Fibroblast of skin of right biceps (primary cell): ENCODE measurements around the gene DLGAP4.

Experiments
- DNase-seq: peaks from one replicate; pipeline ENCODE4 v3.0.0-alpha.2; 2013

DLGAP4 gene

DNA sequence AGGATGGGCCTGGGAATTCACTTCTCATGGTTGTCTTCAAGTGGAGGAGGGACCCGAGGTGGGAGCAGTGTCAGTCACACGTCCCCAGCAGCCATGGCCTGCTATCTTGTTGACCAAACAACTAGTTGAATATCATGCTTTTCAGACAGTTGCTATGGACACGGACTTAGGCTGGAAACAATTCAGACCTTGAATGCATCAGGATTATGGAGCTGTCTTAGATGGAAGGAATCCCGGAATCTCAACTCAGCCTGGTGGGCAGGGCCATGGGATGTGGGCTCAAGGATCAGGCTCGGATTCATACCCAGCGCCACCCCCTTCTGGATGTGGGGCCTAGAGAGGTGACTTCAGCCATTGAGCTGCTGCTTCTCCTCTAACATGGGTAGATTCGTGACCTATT, 112.6 kb downstream of the DLGAP4 start:
- no peak for DNase-seq

DNA sequence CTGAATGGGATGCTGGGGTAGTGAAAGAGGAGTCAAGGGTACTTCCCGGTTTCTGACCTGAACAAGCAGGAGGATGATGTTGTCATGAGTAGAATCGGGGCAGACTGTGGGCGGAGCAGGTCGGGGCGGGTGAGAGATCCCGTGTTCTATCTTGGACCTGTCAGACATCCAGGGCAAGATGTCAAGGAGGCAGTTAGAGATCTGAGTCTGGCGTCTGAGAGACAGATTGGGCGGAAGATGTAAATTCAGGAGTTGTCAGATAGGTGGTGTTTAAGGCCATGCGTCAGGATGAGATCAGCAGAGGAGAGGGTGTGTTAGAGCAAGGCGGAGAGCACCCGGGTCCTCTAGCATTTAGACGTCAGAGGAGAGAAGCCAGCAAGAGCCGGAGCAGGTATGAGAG, 115.5 kb downstream of the DLGAP4 start:
- no peak for DNase-seq

DNA sequence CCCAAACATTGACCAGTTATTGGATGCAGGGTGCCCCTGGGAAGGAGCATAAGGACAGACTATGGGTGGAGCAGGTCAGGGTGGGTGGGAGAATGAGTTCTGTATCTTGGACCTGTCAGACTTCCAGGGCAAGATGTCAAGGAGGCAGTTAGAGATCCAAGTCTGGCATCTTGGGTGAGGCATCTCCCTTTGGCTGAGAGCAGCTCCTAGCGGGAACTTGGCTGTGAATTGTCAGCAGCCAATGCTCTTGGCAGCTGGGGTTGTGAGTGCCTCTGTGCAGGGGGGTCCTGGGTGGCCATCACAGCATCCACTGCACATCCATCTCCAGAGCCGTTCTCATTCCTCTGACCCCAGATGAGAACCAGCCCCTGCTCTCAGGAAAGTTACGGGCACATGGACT, 118.2 kb downstream of the DLGAP4 start:
- no peak for DNase-seq

DNA sequence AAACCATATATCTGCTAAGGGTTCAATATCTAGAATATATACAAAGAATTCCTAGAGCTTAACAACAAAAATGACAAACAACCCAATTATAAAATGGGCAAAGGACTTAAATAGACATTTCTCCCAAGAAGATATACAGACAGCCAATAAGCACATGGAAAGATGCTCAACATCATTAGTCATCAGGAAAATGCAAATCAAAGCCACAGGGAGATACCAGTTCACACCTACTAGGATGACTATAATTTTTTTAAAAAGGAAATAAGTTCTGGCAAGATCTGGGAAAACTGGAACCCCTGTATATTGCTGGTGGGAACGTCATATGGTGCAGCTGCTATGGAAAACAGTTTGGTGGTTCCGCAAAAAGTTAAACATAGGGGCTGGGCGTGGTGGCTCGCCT, 119.0 kb downstream of the DLGAP4 start:
- no peak for DNase-seq

DNA sequence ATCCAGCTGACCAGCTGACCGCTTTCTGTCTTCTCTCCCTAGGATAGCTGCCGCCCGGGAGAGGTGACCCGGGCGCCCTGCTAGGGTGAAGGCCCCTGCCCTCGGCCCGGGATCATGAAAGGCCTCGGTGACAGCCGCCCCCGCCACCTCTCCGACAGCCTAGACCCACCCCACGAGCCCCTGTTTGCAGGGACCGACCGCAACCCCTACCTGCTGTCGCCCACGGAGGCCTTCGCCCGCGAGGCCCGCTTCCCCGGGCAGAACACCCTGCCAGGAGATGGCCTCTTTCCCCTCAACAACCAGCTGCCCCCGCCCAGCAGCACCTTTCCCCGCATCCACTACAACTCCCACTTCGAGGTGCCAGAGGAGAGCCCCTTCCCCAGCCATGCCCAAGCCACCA, 125.5 kb downstream of the DLGAP4 start:
- DNase-seq, result no peak

DNA sequence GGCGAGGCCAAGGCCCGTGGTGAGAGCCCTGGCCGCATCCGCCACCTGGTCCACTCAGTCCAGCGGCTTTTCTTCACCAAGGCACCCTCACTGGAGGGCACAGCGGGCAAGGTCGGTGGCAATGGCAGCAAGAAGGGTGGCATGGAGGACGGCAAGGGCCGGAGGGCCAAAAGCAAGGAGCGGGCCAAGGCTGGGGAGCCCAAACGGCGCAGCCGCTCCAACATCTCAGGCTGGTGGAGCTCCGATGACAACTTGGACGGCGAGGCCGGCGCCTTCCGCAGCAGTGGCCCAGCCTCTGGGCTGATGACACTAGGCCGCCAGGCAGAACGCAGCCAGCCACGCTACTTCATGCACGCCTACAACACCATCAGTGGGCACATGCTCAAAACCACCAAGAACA, 126.0 kb downstream of the DLGAP4 start:
- no peak for DNase-seq

DNA sequence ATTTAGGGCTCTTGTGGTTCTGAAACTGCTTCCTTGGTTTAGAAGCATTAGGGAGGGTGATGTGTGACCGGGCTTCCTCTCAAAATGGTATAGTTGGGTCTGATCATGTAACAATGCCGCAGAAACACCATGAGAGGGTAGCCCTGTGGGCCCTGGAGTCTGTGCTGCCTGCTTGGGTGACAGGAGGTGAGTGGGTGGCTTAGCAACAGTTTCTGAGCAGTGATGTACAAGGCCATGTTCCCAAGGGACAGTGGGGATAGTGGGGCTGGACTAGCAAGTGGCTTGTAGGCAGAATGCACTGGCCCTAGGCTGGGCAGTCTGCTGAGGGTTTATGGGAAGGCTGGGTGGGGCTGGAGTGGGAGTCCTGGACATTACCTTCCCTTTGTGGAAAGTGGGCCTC, 128.2 kb downstream of the DLGAP4 start:
- no peak for DNase-seq

DNA sequence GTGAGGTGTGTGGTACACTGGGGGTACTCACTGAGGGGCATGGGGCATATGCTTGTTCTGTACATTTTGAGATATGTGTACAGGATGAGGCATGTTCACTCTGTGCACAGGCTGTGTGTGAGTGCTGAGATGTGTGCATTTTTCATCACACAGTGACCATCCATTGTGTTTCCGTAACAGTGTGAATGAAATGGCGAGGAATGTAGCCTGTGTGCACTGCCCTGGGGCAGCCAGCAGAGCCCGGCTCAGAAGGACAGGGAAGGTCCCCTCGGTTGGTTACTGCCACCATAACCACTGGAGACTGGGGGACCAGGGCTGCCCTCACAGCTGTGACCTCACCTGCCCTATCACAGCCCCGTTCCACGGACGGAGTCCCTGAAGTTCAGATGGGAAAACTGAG, 129.0 kb downstream of the DLGAP4 start:
- DNase-seq, result no peak

DNA sequence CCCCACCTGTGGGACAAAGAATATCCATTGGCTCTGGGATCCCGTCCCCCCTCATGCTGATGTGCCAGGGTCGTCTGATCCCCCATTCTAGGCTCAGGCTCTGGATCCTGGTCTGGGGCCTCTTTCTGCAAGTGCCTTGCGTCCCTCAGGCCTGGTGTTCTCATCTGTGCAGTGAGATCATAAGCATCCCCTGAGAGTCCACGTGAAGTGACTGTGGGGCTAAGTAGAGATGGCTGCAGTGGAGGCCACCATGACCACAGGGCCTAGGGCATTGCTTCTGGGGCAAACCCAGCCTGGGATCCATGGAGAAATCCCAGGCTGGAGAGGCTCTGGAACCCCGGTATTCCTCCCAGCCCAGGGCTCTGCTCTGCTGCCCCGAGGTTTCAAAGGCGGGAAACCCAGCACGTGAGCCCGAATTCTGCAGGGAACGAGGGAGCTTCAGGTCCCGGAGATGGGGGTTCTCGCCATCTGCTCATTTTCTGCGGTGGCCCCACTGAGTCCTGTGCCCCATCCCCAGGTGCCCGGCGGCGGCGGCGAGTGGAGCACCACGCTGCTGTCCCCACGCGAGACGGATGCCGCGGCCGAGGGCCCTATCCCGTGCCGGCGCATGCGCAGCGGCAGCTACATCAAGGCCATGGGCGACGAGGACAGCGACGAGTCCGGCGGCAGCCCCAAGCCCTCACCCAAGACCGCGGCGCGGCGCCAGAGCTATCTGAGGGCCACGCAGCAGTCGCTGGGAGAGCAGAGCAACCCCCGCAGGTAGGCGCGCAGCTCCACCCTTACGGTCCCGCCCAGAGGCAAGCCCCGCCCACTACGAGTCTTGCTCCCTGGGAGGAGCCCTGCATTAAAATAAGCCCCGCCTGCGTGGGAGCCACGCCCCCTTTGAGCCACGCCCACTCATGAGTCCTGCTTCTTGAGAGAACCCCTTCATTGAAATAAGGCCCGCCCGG, 129.7 kb downstream of the DLGAP4 start:
- peak; percentile 63 for DNase-seq

DNA sequence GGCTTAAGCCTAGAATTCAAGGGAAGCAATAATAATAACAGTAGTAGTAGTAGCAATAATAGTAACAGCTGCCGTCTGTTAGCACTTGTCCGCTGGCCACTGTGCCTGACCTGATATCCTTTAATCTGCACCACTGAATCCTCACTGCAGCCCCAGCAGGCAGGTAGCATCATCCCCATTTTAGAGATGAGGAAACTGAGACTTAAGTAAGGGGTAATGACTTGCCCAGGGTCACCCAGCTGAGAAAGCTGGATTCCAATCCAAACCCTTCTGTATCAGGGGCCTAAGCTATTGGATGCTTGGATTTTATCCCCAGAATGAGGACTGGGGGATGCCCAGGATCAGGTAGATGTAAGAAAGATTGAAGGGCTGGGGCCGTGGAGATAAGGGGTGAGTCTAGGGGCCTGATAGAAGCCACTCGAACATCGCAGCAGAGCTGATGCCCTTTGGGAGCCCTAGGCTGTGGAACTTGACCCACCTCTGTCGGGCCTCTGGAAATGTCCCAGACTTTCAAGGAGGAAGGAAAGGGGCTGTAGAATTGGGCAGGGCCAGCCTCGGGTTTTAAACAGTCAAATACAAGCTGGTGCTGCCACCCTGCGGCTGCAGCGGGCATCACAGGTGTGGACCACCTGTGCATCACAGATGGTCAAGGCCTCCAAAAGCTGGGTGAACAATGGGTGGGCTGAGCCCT, 133.0 kb downstream of the DLGAP4 start:
- peak; percentile 41 for DNase-seq

DNA sequence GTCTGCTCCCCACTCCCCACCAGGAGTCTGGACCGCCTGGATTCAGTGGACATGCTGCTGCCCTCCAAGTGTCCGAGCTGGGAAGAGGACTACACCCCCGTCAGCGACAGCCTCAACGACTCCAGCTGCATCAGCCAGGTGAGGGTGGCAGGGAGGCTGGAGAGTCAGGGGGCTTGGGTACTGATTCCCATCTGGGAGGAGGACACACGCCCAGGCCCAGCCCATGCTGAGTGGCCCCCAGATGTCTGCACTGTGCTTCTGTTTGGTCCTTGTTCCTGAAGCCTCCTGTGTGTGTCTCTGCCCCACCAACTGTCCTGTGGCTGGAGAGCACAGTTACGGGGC, 133.6 kb downstream of the DLGAP4 start:
- DNase-seq, result no peak

DNA sequence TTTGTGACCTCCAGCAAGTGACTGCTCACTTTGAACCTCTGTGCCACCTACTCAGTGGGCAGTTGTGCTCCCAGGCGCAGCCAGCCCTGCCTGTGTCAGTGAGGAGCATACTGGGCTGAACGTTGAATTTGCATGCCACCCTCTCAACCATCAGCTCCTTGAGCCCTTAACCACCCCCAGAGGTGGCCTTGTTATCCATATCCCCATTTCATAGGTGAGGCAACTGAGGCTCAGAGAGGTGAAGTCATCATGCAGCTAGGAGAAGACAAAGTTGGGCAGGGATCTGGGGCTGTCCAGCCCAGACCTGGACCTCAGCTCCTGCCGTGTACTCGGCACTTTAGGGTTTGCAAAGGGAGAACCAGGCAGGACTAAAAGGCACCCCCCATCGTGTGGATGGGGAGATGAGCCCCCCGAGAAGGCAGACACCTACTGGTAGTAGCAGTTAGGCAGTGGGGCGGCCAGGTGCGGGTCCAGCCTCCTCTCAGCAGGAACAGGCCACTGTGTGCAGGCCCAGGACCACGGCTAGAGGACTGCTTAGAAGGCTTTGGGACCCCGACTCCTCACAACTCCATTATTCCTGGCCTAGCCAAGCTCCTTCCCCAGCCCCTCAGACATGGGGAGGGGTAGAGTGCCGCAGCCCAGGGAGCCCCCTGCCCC, 134.4 kb downstream of the DLGAP4 start:
- no peak for DNase-seq

DNA sequence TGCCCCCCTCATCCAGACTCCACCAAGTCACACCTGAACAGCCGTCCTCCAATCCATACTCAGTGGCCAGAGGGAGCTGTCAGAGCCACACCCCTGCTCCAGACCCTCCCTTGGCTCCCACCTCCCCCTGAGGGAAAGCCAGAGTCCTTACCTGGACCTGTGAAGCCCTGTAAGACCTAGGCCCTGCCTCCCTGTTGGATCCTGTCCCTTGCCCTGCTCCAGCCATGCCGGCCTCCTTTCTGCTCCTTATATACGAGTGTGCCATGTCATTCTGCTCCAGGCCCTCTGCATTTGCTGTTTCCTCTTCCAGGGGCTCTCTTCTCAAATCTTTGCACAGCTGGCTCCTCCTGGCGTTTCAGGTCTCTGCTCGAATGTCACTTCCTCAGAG, 134.9 kb downstream of the DLGAP4 start:
- DNase-seq, result no peak

DNA sequence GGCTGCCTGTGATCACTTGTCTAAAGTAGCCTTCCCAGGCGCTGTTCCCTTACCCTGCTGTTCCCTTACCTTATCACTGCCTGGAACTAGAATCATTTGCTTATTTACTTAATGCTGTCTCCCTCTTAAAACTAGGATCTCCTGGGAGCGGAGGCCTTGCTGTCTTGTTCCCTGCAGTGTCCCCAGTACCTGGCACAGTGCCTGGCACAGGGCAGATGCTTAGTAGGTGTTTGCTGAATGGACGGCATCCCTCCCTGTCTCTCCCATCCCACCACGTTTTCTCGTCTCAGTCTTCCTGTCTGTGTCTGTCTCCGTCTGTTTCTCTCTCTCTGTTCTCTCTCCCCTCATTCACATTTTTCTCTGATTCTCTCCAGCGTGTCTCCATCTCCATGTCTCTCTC, 135.3 kb downstream of the DLGAP4 start:
- no peak for DNase-seq

DNA sequence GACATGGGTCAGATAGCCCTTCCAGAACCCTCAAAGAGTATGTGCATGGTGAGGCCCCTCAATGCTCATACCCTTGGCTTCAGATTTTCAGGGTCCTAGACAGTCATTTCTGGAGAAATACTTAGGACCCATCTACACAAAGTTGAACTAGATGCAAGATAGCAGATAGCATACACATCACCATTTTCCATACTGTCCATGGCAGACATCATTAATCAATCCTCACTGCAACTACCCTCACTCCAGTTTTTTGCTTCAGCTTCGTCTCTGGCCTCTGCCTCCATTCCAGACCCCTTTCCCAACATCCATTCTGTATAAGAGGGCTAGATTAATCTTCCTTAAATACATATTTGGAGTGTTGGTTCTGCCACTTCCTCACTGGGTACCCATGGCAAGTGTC, 139.7 kb downstream of the DLGAP4 start:
- no peak for DNase-seq

DNA sequence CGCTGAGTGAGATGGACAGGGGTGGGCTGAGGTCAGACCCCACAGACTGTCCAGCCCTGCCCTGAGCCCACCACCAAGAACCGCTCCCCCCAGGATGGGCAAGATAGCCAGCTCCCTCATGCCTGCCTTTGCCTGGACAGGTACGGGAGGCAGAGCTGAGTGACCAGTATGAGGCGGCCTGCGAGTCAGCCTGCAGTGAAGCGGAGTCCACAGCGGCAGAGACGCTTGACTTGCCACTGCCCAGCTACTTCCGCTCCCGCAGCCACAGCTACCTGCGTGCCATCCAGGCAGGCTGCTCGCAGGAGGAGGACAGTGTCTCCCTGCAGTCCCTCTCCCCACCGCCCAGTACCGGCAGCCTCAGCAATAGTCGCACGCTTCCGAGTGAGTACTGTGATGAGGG, 140.4 kb downstream of the DLGAP4 start:
- DNase-seq, result no peak

DNA sequence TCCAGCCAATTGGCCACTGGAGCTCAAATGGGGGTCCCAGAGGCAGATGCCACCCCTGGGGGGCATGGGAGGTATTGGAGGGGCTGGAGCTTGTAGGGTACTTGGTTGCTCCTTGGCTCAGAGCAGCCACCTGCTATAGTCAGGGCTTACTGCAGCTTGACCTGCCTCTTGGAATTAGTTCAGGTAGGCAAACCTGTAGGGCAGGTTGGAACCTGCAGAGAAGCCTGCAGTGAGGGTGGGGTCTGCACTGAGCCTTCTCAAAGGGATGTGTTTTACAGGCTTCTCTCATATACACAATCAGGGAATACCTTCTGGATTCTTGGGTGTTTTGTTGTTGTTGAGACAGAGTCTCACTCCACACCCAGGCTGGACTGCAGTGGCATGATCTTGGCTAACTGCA, 141.0 kb downstream of the DLGAP4 start:
- DNase-seq, result no peak

DNA sequence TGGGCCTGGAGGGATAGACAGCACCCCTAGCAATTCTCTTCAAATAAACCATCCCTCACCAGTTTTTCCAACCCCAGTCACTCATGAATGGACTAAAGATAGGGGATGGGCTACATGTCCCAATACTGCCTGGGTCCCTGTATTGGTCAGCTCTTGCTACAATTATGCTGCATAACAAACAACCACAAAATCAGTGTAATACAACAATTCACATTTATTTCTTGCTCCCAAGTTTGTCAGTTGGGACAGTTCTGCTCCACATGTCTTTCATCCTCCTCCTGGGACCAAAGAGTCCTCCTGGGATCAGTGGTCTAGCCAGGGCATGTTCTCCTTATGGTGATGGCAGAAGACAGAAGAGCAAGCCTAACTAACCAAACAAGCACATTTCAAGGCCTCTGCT, 143.5 kb downstream of the DLGAP4 start:
- no peak for DNase-seq

DNA sequence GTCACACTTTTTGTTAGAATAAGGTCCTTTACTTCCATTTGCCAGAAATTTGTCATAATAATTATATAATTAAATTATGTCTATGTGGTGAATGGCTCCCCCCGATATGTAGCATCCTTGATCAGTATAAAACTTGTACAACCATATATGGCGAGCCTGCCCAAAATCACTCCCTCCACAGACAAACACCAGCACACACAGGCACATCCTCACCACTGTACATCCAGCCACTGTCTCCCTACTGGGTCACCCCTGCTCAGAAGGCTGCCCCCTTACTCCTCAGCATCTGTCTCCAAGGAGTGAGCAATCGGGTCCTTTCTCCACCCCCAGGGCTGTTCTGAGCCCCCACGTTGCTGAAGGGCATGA, 148.2 kb downstream of the DLGAP4 start:
- DNase-seq, result no peak

DNA sequence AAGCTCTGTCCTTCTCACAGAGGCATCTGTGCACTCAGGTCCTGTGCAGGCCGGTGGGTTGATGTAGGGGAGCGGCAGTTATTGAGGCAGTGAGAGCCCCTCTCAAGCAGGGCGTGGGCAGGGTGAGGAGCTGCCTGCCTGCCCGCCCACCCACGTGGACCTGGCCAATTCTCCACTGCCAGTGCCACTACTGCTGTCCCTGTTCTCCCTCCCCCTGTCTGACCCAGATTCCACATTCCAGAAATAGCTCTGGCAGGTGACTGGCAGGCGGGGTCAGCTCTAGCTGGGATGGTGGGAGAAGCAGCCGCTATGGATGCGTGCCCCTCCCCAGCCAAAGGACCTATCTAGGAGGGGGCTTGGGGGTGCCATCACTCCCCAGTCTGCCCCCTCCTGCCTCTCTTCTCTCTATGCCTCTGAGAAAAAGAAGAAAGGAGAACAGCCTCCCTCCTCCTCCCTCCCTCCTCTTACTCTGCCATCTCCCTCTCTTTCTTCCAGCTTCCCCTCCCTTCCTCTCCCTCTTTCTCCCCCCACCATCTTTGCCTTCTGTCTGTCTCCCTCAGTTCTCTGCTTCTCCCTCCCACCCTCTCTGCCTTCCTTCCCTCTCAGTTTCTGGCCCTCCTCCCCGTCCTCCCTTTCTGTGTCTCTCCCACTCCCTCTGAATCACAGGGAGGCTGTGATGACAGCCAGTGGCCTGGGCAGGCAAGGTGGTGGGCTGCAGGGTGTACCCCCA, 148.7 kb downstream of the DLGAP4 start:
- no peak for DNase-seq

DNA sequence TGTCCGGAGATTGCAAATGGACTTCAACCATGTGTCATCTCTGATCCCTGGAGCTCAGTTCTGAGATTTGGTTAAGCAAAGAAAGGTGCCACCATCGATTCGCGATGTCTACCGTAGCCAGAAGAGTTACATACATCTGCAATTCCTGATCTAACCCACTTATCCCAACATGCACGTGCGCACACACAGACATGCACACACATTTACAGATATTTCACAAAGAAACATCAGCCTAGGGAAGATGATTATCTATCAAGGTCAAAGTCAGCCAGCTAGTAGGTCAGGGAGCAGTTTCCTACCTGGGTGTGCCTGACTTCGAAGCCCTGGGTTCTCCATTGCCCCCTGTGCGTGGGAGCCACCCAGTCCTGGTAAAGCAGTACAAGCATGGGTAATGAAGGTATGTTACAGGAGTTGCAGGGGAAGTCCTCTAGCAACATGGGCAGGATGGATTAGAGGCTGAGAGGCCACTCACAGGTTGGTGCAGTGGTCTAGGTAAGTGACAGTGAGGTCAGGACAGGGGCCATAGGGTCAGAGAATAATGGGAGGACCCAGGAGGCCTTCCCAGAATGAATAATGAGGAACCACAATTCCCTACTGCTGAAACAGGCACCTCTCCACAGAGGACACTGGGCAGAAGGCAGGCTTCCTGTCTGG, 150.0 kb downstream of the DLGAP4 start:
- no peak for DNase-seq

DNA sequence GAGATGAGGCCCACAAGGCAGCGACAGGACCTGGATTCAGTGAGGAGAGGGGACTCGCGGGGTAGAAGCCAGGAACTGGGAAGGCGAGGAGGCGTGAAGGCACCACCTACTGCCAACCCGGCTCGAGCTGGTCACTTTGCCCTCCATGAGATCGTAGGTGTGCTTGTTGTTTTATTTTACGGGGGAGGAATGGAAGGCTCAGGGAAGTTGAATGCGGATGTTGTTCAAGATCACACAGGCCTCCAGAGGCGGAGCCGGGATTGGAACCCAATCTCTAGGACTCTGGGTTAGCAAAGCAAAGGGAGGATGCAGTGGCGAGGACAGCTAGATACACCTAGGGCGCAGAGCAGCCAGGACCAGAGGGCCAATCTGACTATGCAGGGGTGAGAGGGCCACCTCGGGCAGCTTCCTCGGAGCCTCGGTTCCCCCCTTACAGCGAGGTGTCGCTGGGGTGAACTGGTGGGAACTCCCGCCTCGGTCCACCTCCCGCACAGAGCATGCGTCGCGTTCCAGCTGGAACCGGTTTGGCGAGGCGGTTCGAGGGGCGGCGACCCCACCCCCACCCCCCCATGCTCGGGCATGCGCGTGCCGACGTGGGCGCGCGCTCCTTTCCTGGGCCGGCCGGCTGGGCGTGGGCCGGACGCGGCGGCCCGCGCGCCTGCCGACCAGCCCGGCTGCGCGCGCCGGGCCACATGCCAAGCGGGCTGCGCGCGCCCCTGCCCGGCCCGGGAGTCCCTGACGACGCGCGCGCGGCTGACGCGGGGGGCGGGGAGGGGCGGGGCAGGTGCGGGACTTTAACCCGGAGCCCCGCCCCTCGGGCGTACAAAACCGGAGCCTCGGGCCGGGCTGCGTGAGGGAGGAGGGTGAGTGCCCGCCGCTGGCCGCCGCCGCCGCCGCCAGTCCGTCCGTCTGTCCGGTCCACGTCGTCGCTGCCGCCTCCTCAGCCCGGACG, 154.8 kb downstream of the DLGAP4 start:
- DNase-seq, result peak; percentile 92
